HEK293T (cell line): ENCODE results near the gene DLG2.

ENCODE experiments used
- BHLHE40 ChIP-seq: fragments of 450-650 bp; IDR thresholded peaks from 2 replicates; pipeline ENCODE4 v1.6.1; 2016; ENCODE audit warnings: mild to moderate bottlenecking, moderate library complexity, borderline replicate concordance
- ELF4 ChIP-seq: fragments of 450-650 bp; IDR thresholded peaks from 2 replicates; pipeline ENCODE4 v1.6.1; 2017; ENCODE audit warnings: antibody characterized with exemption
- FOXA1 ChIP-seq: fragments of 450-650 bp; IDR thresholded peaks from 2 replicates; pipeline ENCODE4 v1.6.1; 2016; ENCODE audit warnings: mild to moderate bottlenecking
- FOXM1 ChIP-seq: fragments of 450-650 bp; IDR thresholded peaks from 2 replicates; pipeline ENCODE4 v1.6.1; 2017; ENCODE audit warnings: mild to moderate bottlenecking, borderline replicate concordance
- HDGF ChIP-seq: fragments of 450-650 bp; IDR thresholded peaks from 2 replicates; pipeline ENCODE4 v1.6.1; 2017; ENCODE audit warnings: antibody characterized with exemption, borderline replicate concordance
- L3MBTL2 ChIP-seq: fragments of 450-650 bp; conservative IDR thresholded peaks from 2 replicates; pipeline ENCODE4 v1.6.1; 2016; ENCODE audit warnings: mild to moderate bottlenecking
- NFRKB ChIP-seq: fragments of 450-650 bp; IDR thresholded peaks from 2 replicates; pipeline ENCODE4 v1.6.1; 2016; ENCODE audit warnings: mild to moderate bottlenecking, moderate library complexity
- SUZ12 ChIP-seq: fragments of 450-650 bp; IDR thresholded peaks from 2 replicates; pipeline ENCODE4 v1.6.1; 2016; ENCODE audit warnings: mild to moderate bottlenecking
- ZNF384 ChIP-seq: fragments of 450-650 bp; IDR thresholded peaks from 2 replicates; pipeline ENCODE4 v1.6.1; 2016
- TF ChIP-seq, protein P1 (sequence below): fragments of 450-650 bp; IDR thresholded peaks from 2 replicates; pipeline ENCODE4 v1.6.1; 2016

DNA sequence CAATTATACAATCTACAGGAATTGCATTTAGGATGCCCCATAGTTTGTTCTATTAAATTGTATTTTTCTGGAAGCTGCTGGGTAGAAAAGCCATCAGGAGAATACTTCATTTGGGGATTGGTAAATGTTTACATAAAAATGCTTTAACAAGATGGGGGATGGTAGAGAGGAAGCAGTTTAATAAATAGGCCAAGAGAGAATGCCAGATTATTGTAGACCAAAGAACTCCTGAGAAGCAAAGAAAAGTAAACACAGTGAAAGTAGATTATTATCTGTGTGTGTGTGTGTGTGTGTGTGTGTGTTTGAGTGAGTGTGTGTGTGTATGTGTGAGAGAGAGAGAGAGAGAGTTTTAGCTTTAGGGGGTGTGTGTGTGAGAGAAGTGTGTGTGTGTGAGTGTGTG, 1520.6 kb downstream of the DLG2 start:
- TF ChIP-seq FOXM1 (no peak), HDGF (no peak), FOXA1 (no peak), ZNF384 (no peak), SUZ12 (no peak), NFRKB (no peak), ELF4 (no peak), BHLHE40 (no peak), L3MBTL2 (no peak)
- TF ChIP-seq, protein P1, sequence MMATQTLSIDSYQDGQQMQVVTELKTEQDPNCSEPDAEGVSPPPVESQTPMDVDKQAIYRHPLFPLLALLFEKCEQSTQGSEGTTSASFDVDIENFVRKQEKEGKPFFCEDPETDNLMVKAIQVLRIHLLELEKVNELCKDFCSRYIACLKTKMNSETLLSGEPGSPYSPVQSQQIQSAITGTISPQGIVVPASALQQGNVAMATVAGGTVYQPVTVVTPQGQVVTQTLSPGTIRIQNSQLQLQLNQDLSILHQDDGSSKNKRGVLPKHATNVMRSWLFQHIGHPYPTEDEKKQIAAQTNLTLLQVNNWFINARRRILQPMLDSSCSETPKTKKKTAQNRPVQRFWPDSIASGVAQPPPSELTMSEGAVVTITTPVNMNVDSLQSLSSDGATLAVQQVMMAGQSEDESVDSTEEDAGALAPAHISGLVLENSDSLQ = no peak
